ENCODE measurements around the gene OGFRL1.

DNA sequence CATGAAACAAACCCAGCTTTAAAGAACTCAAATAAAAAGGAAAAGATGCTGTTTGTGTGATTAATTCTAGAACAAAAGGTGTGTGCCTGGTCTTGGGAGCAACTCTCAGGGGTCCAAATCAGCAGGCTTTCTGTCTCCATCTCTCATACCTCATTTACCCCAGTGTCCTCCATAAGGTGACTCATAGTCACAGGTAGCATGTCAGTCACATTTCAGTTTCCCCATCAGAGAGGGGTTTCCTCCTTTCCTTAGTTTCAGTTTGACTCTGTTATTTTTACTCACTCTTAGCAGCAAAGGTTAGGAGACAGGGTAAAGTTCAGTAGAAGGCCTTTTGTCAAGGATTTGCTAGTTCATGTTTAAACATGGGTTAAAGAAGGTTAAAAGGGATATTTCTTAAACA lies 46.2 kb downstream of the OGFRL1 start:
- TF ChIP-seq, protein P1, sequence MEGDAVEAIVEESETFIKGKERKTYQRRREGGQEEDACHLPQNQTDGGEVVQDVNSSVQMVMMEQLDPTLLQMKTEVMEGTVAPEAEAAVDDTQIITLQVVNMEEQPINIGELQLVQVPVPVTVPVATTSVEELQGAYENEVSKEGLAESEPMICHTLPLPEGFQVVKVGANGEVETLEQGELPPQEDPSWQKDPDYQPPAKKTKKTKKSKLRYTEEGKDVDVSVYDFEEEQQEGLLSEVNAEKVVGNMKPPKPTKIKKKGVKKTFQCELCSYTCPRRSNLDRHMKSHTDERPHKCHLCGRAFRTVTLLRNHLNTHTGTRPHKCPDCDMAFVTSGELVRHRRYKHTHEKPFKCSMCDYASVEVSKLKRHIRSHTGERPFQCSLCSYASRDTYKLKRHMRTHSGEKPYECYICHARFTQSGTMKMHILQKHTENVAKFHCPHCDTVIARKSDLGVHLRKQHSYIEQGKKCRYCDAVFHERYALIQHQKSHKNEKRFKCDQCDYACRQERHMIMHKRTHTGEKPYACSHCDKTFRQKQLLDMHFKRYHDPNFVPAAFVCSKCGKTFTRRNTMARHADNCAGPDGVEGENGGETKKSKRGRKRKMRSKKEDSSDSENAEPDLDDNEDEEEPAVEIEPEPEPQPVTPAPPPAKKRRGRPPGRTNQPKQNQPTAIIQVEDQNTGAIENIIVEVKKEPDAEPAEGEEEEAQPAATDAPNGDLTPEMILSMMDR (IDR thresholded peaks at IDR 0.05; ENCODE audit: low read depth, low read length, missing input control), result no peak
- TF ChIP-seq HNF4G (IDR thresholded peaks at IDR 0.05), result no peak
- no peak for TF ChIP-seq FOXA1 (IDR thresholded peaks at IDR 0.05)

Measured in liver (tissue), 3 donors.